Measurements from ENCODE around the gene STK39. TPM values are rescaled to one million over a fixed set of nuclear protein-coding genes. Genes with fewer than 3 reads are reported as not detected.

The STK39 gene
- total and polyA plus RNA-seq, 9 of the 15 experiments (the other 6 are each of a cell fraction or from before 2014, with no cell fraction given): 0.19 to 0.76 (median 0.51) TPM

DNA sequence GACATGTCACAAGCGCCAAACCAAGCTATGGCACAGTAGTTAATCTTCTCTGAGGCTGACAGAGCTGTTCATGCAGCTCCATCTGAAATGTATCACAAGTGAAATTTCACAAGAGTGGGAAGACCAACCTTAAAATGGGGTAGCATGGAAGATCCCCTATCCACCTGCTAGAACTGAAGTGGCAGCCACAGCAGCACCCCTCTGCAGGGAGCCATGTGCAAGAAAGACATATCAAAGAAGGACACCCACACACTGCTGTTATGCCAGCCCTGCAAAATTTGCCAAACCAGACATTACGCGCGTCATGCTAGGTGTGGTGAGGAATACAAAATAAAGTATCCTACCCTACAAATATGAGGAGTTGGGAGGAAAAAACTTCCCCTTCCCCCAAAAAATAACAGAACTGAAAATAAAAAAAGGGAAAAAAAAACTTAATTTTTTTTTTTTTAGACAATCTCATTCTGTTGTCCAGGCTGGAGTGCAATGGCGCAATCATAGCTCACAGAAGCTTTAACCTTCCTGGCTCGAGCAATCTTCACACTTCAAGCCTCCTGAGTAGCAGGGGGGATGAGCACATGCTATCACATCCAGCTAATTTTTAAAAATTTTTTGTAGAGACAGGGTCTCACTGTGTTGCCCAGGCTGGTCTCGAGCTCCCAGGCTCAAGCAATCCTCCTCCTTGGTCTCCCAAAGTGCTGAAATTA is 76.2 kb downstream of the STK39 start:
- intact Hi-C loops (cut with micrococcal nuclease) (no loop called here), in situ Hi-C loops (cut with MboI) (no loop called here)
- BruUV-seq (replicated peaks): no TSS peak
- H2AFZ ChIP-seq (ENCODE audit: low read depth, low read length): no peak overlapping the region
- DNase-seq (ENCODE audit: extremely low read depth in 1 of 4, low spot score in 3 of 4) (no peak), FAIRE-seq (no peak), ATAC-seq (no peak)
- H3K4me3 ChIP-seq: no peak overlapping the region
- H3K9ac ChIP-seq (ENCODE audit: insufficient read depth in 1 of 2, low read depth in 2 of 2, low read length in 2 of 2): no peak overlapping the region
- H3K36me3 ChIP-seq (ENCODE audit: control insufficient read depth, insufficient read depth, low read length): no peaks in the 10 kb centered on the region
- H4K20me1 ChIP-seq (replicated peaks; ENCODE audit: control insufficient read depth, insufficient read depth, low read length): no peaks in the 10 kb centered on the region
- ChIA-PET POLR2A (interaction anchor here (0.6 kb wide), 1 partner anchor 335 kb away, joined by 3 read pairs; no protein-coding TSS in a partner anchor), CTCF (ENCODE audit: low intra/inter-chr PET ratio) (no interaction called here)
- no peaks in the 10 kb centered on the region for H3K4me1 ChIP-seq (replicated peaks in 1 of 2; ENCODE audit: control insufficient read depth in 2 of 2, insufficient read depth in 2 of 2, low read length in 2 of 2)
- no peak overlapping the region for H3K27ac ChIP-seq (ENCODE audit: extremely low read depth, low read depth, low read length)
- H3K79me2 ChIP-seq (ENCODE audit: control insufficient read depth, insufficient read depth, low read length): no peaks in the 10 kb centered on the region
- 16% methylated on average over 7 of the region's 7 CpGs for WGBS (ENCODE audit: insufficient coverage, low coverage, missing lambda C conversion rate)
- H3K9me1 ChIP-seq (ENCODE audit: control insufficient read depth, insufficient read depth, low read length): no peaks in the 10 kb centered on the region
- peaks cover 13 to 20% of the 10 kb centered on the region in 2 experiments; a peak in 4 of 5 replicates for H3K27me3 ChIP-seq (ENCODE audit: control insufficient read depth in 2 of 2, insufficient read depth in 2 of 2, low read length in 2 of 2)
- H3K9me3 ChIP-seq (replicated peaks; ENCODE audit: control insufficient read depth, insufficient read depth, low read depth, low read length): no peaks in the 10 kb centered on the region
- H3K4me2 ChIP-seq (ENCODE audit: insufficient read depth, low read length): no peak overlapping the region
- TF ChIP-seq JUN (IDR thresholded peaks at IDR 0.05; ENCODE audit: borderline replicate concordance, low read depth, low read length) (no peak), JUN (CRISPR knock-in tag; IDR thresholded peaks at IDR 0.05; ENCODE audit: borderline replicate concordance) (no peak), PKNOX1 (IDR thresholded peaks at IDR 0.05) (no peak), ZNF316 (IDR thresholded peaks at IDR 0.05) (no peak), SMAD1 (IDR thresholded peaks at IDR 0.05; ENCODE audit: low read depth, low read length, partially characterized antibody) (no peak), RUNX1 (IDR thresholded peaks at IDR 0.05; ENCODE audit: low read depth) (no peak), MEF2A (IDR thresholded peaks at IDR 0.05; ENCODE audit: control insufficient read depth, low read depth, low read length) (no peak), CC2D1A (IDR thresholded peaks at IDR 0.05) (no peak), ZNF146 (CRISPR knock-in tag; IDR thresholded peaks at IDR 0.05; ENCODE audit: unreplicated experiment) (no peak), ZNF282 (CRISPR knock-in tag; IDR thresholded peaks at IDR 0.05) (no peak), ZNF165 (CRISPR knock-in tag; IDR thresholded peaks at IDR 0.05; ENCODE audit: borderline replicate concordance) (no peak), RFX5 (IDR thresholded peaks at IDR 0.05; ENCODE audit: low read depth, low read length) (no peak)
- TF ChIP-seq, protein P1, sequence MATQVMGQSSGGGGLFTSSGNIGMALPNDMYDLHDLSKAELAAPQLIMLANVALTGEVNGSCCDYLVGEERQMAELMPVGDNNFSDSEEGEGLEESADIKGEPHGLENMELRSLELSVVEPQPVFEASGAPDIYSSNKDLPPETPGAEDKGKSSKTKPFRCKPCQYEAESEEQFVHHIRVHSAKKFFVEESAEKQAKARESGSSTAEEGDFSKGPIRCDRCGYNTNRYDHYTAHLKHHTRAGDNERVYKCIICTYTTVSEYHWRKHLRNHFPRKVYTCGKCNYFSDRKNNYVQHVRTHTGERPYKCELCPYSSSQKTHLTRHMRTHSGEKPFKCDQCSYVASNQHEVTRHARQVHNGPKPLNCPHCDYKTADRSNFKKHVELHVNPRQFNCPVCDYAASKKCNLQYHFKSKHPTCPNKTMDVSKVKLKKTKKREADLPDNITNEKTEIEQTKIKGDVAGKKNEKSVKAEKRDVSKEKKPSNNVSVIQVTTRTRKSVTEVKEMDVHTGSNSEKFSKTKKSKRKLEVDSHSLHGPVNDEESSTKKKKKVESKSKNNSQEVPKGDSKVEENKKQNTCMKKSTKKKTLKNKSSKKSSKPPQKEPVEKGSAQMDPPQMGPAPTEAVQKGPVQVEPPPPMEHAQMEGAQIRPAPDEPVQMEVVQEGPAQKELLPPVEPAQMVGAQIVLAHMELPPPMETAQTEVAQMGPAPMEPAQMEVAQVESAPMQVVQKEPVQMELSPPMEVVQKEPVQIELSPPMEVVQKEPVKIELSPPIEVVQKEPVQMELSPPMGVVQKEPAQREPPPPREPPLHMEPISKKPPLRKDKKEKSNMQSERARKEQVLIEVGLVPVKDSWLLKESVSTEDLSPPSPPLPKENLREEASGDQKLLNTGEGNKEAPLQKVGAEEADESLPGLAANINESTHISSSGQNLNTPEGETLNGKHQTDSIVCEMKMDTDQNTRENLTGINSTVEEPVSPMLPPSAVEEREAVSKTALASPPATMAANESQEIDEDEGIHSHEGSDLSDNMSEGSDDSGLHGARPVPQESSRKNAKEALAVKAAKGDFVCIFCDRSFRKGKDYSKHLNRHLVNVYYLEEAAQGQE (IDR thresholded peaks at IDR 0.05; ENCODE audit: borderline replicate concordance): no peak
- TF ChIP-seq, protein P1 (CRISPR knock-in tag; IDR thresholded peaks at IDR 0.05; ENCODE audit: low read depth): no peak
- TF ChIP-seq, protein P2, sequence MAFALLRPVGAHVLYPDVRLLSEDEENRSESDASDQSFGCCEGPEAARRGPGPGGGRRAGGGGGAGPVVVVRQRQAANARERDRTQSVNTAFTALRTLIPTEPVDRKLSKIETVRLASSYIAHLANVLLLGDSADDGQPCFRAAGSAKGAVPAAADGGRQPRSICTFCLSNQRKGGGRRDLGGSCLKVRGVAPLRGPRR (CRISPR knock-in tag; IDR thresholded peaks at IDR 0.05): no peak

Data from K562 (cell line).